ENCODE data around the gene INO80.
"Not testable (repeated sequence)": the region's sequence is repeated elsewhere in the genome, so short reads cannot be mapped to it uniquely, and the experiment has no call there.

INO80 gene

DNA sequence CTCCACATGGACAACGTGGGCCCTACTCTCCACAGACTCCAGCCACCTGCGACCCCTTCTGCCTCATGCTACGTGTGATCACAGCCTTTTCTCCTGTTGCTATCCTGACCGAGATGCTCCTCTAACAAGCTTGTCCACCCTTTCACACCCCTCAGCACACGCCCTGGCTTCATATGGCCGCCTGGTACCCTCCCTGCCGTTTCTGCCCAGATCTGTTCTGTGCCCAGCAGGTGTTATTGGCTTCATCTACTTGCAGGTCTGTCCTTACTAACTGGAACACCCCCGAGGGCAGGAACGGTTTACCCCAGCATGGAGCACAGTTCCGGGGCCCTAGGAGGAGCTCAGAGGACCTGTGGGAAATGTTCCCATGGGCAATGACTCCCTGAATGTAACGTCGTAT is 152.9 kb downstream of the INO80 start:
- DNase-seq = no peak

DNA sequence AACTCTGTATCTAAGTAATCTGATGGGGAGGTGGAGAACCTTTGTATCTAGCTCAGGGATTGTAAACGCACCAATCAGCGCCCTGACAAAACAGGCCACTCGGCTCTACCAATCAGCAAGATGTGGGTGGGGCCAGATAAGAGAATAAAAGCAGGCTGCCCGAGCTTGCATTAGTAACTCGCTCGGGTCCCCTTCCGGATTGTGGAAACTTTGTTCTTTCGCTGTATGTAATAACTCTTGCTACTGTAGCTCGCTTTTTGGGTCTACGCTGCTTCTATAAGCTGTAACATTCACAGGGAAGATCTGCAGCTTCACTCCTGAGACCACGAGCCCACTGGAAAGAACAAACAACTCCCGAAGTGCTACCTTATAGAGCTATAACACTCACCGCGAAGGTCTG is 153.8 kb downstream of the INO80 start:
- DNase-seq = not testable (repeated sequence)

- not testable (repeated sequence) for DNase-seq
These were observed 154.3 kb downstream of the INO80 start for GRCh38 chr15:40961740-40962139.

- no peak for DNase-seq
These were observed 155.2 kb downstream of the INO80 start for GRCh38 chr15:40960925-40961324.

DNA sequence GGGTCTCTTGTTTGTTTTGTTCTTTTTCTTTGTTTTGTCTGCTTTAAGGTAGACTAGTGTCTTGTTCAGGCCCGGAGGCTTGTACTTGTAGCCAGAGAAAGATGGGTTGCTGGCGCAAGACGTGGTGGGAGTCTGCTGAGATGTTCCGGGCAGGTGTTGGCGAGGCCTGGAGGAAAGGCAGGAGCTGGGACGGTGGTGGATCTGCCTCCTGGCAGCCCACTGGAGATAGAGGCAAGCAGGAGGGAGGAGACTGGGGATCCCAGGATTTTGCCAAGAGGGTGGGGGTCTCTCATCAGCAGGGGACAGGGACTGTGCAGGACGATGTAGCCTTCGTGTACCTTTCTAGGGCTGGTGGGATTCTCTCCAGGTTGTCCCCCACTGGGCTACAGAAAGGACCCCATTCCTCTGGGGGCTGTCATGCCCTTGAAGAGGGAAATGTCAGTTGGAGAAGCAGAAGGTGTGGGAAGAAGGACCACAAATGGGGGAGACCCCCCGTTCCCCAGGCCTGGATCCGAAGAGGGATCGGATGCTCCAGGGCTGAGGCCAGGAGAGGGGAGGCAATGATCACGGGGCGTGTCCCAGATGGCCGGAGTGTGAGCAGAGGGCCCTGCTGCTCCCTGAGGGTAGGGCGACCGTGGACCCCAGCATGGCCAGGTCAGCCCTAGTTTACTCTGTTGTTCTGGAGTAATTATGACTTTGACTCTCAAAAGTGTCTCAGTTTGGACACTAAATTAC is 155.8 kb downstream of the INO80 start:
- no peak for DNase-seq

- DNase-seq = no peak
These were observed 156.5 kb downstream of the INO80 start for GRCh38 chr15:40959331-40960141.

- no peak for DNase-seq
These were observed 157.4 kb downstream of the INO80 start for GRCh38 chr15:40958723-40959122.

- no peak for DNase-seq
These were observed 157.9 kb downstream of the INO80 start for GRCh38 chr15:40958146-40958545.

DNA sequence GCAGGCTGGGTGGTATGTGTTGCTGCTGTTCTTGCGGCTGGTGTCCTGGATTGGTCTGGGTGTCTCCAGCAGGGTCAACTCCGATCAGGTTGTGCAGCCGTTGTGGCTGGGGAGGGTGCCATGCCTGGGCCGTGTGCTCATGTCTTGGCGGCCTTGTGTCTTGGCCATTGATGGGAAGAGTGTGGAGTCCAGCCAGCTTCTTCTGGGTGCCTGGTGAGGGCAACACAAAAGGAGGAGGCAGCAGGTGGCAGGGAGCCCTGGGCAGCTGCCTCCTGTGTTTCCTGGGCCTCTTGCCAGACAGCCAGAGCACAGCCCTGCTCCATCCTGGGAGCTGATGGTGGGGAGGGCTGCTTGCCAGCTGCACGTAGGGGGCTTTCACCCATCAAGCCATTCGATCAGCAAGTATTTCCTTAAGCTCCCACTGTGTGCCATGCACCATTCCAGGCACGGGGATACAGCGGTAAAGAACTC is 158.5 kb downstream of the INO80 start:
- peak in 9 of 14 donors; percentile 29 to 79 (median 47) for DNase-seq

- no peak for DNase-seq
These were observed 159.0 kb downstream of the INO80 start for GRCh38 chr15:40957041-40957555.

GRCh38 chr15:40956541-40956982 is 159.5 kb downstream of the INO80 start:
- no peak for DNase-seq

DNA sequence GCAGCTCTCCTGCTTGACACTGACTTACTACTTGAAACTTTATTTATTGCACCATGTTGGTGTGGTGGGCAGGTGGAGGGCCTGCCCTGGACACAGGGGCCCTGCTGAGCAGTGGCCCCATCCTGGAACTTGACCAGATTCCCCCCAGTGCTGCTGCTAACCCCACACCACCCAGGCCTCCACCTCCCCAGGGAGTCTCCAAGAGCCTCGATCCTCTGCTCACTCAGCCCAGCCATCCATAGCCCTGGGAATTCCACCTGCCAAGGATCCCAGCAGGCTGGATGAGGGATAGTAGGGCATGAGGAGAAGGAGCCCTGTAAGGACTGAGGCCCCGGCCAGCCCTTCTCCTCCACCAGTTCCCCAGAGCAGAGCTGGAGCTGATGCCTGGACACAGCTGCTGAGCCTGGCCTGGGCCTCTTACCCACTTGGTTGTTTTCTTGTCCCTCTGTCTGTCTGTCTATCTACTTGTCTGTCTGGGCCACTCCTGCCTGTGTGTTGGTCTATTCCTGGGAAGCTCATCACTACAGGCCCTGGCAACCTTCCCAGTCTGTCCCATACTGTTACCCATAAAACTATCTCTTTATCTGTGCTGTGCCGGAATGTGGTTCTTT is 160.0 kb downstream of the INO80 start:
- DNase-seq = no peak

DNA sequence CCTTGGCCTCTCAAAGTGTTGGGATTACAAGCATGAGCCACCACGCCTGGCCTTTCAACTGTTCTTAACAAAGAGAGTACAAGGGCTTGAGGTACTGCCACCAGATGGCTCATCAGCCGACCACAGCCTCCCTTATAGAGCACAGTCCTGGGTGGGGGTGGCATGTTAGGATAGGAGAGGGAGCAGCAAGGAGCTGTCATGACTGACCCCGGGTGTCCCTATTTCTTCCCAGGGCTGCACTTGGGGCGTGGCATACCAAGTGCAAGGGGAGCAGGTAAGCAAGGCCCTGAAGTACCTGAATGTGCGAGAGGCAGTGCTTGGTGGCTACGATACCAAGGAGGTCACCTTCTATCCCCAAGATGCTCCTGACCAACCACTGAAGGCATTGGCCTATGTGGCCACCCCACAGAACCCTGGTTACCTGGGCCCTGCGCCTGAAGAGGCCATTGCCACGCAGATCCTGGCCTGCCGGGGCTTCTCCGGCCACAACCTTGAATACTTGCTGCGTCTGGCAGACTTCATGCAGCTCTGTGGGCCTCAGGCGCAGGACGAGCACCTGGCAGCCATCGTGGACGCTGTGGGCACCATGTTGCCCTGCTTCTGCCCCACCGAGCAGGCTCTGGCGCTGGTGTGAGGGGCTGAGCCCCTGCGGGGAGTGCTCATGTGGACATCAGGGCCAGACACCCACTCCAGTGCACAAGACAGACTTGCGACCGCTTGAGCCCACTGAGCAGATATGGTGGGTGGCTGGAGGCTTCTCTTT is 160.8 kb downstream of the INO80 start:
- no peak for DNase-seq

DNA sequence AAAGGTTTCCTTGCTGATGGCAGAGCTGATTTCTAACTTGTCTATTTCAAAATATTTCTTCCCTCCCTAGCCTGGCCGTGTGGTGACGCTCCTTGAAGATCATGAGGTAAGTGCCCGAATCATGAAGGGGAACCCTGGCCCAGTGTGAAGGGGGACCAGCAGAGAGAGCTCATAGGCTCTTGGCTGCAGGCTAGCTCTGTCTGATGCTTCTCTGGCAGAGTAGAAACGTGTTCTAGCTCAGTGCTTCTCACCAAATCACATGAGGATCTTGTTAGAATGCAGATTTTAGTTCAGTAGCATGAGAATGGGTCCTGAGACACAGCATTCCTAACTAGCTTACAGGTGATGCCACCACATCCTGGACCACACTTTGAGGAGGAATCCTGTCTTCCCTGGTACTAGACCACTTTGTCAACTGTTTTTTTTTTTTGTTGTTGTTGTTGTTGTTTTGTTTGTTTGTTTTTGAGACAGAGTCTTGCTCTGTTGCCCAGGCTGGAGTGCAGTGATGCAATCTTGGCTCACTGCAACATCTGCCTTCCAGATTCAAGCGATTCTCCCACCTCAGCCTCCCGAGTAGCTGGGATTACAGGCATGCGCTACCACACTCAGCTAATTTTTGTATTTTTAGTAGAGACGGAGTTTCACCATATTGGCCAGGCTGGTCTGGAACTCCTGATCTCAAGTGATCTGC is 161.8 kb downstream of the INO80 start:
- not testable (repeated sequence) for DNase-seq

DNA sequence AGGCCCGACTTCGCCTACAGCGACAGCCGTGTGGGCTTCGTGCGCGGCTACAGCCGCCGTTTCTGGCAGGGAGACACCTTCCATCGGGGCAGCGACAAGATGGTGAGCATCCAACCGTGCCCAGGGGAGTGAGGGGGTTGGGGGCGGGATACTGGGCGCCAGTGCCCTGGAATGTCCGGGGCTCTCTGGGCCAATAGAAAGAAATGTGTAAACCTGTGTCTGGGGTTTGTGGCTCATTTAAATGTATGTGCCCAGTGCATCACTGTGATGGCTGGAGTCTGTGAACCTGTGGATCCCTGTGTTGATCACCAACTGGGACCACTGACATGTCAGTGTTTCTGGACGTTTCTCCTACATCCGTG is 162.4 kb downstream of the INO80 start:
- no peak for DNase-seq

DNA sequence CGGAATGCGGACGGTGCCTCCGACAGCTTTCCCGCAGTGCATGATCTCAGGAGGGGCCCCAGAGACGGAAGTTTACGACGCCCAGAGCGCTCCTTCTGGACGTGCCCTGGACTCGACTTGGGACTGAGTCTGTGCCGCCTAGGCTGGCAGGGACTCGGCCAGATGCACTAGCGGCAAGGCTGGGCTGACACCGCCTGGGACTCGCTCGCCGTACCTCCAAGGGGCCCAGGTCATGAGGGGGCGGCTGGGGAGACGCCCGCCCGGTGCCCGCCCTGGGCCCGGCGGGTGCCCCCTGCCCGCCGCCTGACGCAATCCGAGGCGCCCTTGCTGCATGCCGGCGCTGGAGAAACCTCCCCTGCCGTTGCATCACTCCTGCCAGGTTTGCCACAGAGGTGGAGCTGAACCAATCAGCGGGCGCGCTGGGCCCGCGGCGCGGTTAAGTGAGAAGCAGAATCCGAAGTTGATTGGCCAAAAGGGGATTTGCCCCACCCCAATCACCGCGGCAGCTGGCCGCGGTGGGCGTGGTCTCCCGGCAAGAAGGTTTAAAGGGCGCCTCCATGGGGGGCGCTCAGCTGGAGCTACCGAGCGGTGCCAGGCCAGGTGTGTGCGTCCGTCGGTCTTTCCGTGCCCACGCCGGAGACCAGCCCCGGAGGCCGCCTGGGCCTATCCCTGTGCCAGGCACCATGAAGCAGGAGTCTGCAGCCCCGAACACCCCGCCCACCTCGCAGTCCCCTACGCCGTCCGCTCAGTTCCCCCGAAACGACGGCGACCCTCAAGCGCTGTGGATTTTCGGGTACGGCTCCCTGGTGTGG is 163.0 kb downstream of the INO80 start, which contains the start of gene CHAC1:
Gene CHAC1 (plus strand): TSS at position 571 of the 812 bp plus-strand sequence. CDS start 113 bp downstream, at position 684.
- DNase-seq = peak; percentile 14 to 95 (median 80)

GRCh38 chr15:40952301-40952900 is 163.7 kb downstream of the INO80 start:
- no peak for DNase-seq

- no peak for DNase-seq
These were observed 164.3 kb downstream of the INO80 start for GRCh38 chr15:40951764-40952163.

- no peak for DNase-seq
These were observed 166.3 kb downstream of the INO80 start for GRCh38 chr15:40949756-40950207.

All from C1 segment of cervical spinal cord (tissue), 14 donors.